ENCODE data around the gene MMP27. TPM values are rescaled to one million over a fixed set of nuclear protein-coding genes. Genes with fewer than 3 reads are reported as not detected.

Gene MMP27
- total and polyA plus RNA-seq, 7 donors = 0.06 to 0.08 TPM; not detected in 5

DNA sequence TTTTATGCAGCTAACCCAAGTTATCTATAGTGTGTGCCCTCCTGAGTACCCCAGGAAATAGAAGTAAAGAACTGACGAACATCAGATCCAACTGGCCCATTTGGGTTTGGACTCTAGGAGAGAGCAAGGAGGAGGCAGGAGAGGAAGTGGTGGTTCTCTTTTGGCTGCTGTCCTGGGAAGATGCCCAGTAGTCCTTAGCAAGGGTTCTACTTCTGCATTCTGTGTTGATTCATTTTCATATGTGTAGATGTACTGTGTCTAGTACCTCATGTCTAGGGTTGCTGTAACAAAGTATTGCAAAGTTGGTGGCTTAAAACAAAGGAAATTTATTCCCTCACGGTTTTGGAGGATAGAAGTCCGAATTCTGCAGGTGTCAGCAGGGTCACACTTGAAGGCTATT is 6.6 kb upstream of the MMP27 start:
- no peaks in the 10 kb centered on the region for H3K9me3 ChIP-seq
- no peak overlapping the region for H3K27ac ChIP-seq
- intact Hi-C loops (cut with DNase I) = no loop called here
- H3K27me3 ChIP-seq (ENCODE audit: insufficient read depth in 3 of 3, low read length in 2 of 3) = no peaks in the 10 kb centered on the region
- H3K4me3 ChIP-seq = no peak overlapping the region
- ATAC-seq (no peak), DNase-seq (no peak)
- WGBS, 3 donors = 71 to 77% (median 73%) methylated on average over 3 of the region's 3 CpGs
- no peaks in the 10 kb centered on the region for H3K4me1 ChIP-seq
- no peaks in the 10 kb centered on the region for H3K36me3 ChIP-seq (ENCODE audit: insufficient read depth in 1 of 2, low read depth in 1 of 2)
- TF ChIP-seq CTCF (IDR thresholded peaks at IDR 0.05) = no peak

GRCh38 chr11:102709201-102709945 is 3.8 kb upstream of the MMP27 start:
- Histone ChIP-seq H3K36me3 (ENCODE audit: insufficient read depth in 1 of 2, low read depth in 1 of 2) (no peaks in the 10 kb centered on the region), H3K4me1 (no peaks in the 10 kb centered on the region), H3K27ac (no peak overlapping the region), H3K27me3 (ENCODE audit: insufficient read depth in 3 of 3, low read length in 2 of 3) (no peaks in the 10 kb centered on the region), H3K9me3 (no peaks in the 10 kb centered on the region), H3K4me3 (no peak overlapping the region)
- DNase-seq (no peak), ATAC-seq (no peak)
- intact Hi-C loops (cut with DNase I) = no loop called here
- no peak for TF ChIP-seq CTCF (IDR thresholded peaks at IDR 0.05)
- WGBS, 3 donors = 55 to 76% (median 71%) methylated on average over 2 of the region's 2 CpGs

- H3K27ac ChIP-seq = no peak overlapping the region
- WGBS, 3 donors = 69 to 77% (median 77%) methylated on average over 4 of the region's 4 CpGs
- H3K36me3 ChIP-seq (ENCODE audit: insufficient read depth in 1 of 2, low read depth in 1 of 2) = no peaks in the 10 kb centered on the region
- no peak for TF ChIP-seq CTCF (IDR thresholded peaks at IDR 0.05)
- DNase-seq = no peak
- no peak overlapping the region for H3K4me3 ChIP-seq
- no peaks in the 10 kb centered on the region for H3K27me3 ChIP-seq (ENCODE audit: insufficient read depth in 3 of 3, low read length in 2 of 3)
- no peaks in the 10 kb centered on the region for H3K4me1 ChIP-seq
- intact Hi-C loops (cut with DNase I) = no loop called here
- ATAC-seq = no peak
- H3K9me3 ChIP-seq = no peaks in the 10 kb centered on the region
Measured at GRCh38 chr11:102708654-102709053, 3.1 kb upstream of the MMP27 start.

- Histone ChIP-seq H3K9me3 (no peaks in the 10 kb centered on the region), H3K27me3 (ENCODE audit: insufficient read depth in 3 of 3, low read length in 2 of 3) (no peaks in the 10 kb centered on the region), H3K27ac (no peak overlapping the region), H3K4me3 (no peak overlapping the region), H3K36me3 (ENCODE audit: insufficient read depth in 1 of 2, low read depth in 1 of 2) (no peaks in the 10 kb centered on the region), H3K4me1 (no peaks in the 10 kb centered on the region)
- intact Hi-C loops (cut with DNase I) = no loop called here
- WGBS, 3 donors = 66 to 78% (median 69%) methylated on average over 3 of the region's 3 CpGs
- ATAC-seq (no peak), DNase-seq (no peak)
- TF ChIP-seq CTCF (IDR thresholded peaks at IDR 0.05) = no peak
Measured at GRCh38 chr11:102704841-102705240, 728 bp downstream of the MMP27 start.
